ENCODE results near the gene ANKRD9. TPM values are rescaled to one million over a fixed set of nuclear protein-coding genes. Genes with fewer than 3 reads are reported as not detected.

The ANKRD9 gene
- total RNA-seq, 5 donors from 2014 or later (not counting 1 experiment from before 2014, with no cell fraction given), result 1.9 to 3.2 (median 2.4) TPM

DNA sequence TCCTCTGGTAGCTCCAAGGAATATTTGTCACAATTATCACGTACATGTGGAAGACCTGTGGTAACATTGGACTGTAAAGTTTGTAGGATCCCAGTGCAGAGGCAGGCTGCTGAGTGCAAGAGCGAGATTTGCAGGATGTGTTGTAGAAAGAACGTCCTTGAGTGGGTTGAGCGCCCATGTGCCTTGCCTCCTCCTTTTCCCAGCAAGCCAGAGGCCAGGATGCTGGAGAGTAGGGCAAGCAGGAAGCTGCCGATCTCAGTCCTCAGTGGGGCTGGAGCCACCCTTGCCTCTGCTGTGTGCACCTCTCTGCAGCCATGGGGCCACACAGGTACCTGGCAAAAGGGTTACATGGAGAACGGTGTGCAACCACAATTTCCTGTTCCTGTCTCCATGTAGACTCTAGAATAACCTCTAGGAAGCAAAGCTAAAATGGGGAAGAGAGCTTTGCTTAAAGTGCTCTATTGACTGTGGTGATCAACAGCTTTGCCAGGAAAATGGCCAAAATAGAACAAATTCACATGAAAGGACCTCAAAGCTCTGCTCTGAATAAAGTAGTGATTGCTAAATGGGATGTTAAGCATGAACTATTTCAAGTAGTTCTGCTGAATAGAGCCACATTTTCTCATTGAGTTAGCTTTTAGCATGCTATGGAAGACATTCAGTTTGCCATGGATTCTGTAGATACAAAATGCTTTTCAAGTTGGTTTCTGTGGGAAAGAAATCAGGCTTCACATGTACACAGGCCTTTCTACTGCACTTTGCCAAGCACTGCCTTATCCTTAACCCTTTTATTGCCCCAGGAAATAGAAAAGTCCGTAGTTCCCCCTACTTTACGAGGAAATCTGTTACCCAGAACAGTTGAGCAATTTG is 37.4 kb downstream of the ANKRD9 start:
- ATAC-seq (replicated peaks in 1 of 4), result no peak

DNA sequence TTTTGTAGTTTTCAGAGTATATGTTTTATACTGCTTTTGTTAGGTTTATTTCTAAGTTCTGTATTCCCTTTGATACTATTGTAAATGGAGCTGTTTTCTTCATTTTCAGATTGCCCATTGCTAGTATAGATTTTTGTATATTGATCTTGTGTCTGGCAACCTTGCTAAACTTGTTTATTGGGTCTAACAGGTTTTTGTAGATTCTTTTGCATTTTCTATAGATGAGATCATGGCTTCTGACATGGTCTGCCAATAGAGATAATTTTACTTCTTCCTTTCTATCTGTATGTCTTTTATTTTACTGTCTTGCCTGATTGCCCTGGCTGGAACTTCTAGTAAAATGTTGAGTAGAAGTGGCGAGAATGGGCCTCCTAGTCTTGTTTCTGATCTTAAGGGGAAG is 40.3 kb downstream of the ANKRD9 start:
- no peak overlapping the region for H3K4me3 Mint-ChIP-seq
- H3K4me1 Mint-ChIP-seq, result peaks cover 9 to 10% (median 9%) of the 10 kb centered on the region in 3 donors
- no peak for ATAC-seq (replicated peaks in 1 of 4)
- no CpG with 5 or more reads among the region's 1 CpG for WGBS (ENCODE audit: insufficient coverage)
- H3K27ac Mint-ChIP-seq, result no peak overlapping the region
- POLR2A ChIA-PET, result no interaction called here
- H3K27ac ChIP-seq (ENCODE audit: low read length), result no peak overlapping the region
- CTCF ChIA-PET, result no interaction called here
- H3K36me3 ChIP-seq (ENCODE audit: control insufficient read depth in 2 of 2, extremely low read depth in 1 of 2, insufficient read depth in 1 of 2, low read length in 1 of 2), result peaks cover 0 to 7% of the 10 kb centered on the region in 2 donors
- H3K9me3 Mint-ChIP-seq, result no peaks in the 10 kb centered on the region
- peaks cover 0 to 2% of the 10 kb centered on the region in 2 experiments for H3K27me3 ChIP-seq (replicated peaks in 1 of 2; ENCODE audit: control insufficient read depth in 2 of 2, extremely low read depth in 1 of 2, insufficient read depth in 2 of 2, low read length in 1 of 2)
- H3K4me1 ChIP-seq (ENCODE audit: control insufficient read depth in 1 of 2, extremely low read depth in 1 of 2, insufficient read depth in 2 of 2, low read length in 2 of 2), result peaks cover 4 to 7% of the 10 kb centered on the region in 2 experiments
- no peaks in the 10 kb centered on the region for H3K27me3 Mint-ChIP-seq
- H3K9me3 ChIP-seq, result no peaks in the 10 kb centered on the region
- peaks cover 35% of the 10 kb centered on the region for H3K36me3 Mint-ChIP-seq
- no peak for DNase-seq
- H3K4me3 ChIP-seq (ENCODE audit: control insufficient read depth in 1 of 2, extremely low read depth in 1 of 2, low read length in 1 of 2), result no peak overlapping the region

More for the DNA sequence above, 37.4 kb downstream of the ANKRD9 start:
- DNase-seq, result no peak
- POLR2A ChIA-PET, result no interaction called here
- H3K9me3 ChIP-seq, result no peaks in the 10 kb centered on the region
- H3K27ac Mint-ChIP-seq, result no peak overlapping the region
- H3K36me3 ChIP-seq (ENCODE audit: control insufficient read depth in 2 of 2, extremely low read depth in 1 of 2, insufficient read depth in 1 of 2, low read length in 1 of 2), result no peaks in the 10 kb centered on the region
- H3K4me3 ChIP-seq (ENCODE audit: control insufficient read depth in 1 of 2, extremely low read depth in 1 of 2, low read length in 1 of 2), result no peak overlapping the region
- H3K27me3 ChIP-seq (replicated peaks in 1 of 2; ENCODE audit: control insufficient read depth in 2 of 2, extremely low read depth in 1 of 2, insufficient read depth in 2 of 2, low read length in 1 of 2), result peaks cover 0 to 2% of the 10 kb centered on the region in 2 experiments
- CTCF ChIA-PET, result no interaction called here
- peaks cover 18% of the 10 kb centered on the region for H3K36me3 Mint-ChIP-seq
- peaks cover 4 to 7% of the 10 kb centered on the region in 2 experiments for H3K4me1 ChIP-seq (ENCODE audit: control insufficient read depth in 1 of 2, extremely low read depth in 1 of 2, insufficient read depth in 2 of 2, low read length in 2 of 2)
- peaks cover 9 to 10% (median 9%) of the 10 kb centered on the region in 3 donors for H3K4me1 Mint-ChIP-seq
- no peaks in the 10 kb centered on the region for H3K9me3 Mint-ChIP-seq
- 86% methylated on average over 6 of the region's 8 CpGs for WGBS (ENCODE audit: insufficient coverage)
- H3K27me3 Mint-ChIP-seq, result no peaks in the 10 kb centered on the region
- no peak overlapping the region for H3K4me3 Mint-ChIP-seq
- H3K27ac ChIP-seq (ENCODE audit: low read length), result no peak overlapping the region

DNA sequence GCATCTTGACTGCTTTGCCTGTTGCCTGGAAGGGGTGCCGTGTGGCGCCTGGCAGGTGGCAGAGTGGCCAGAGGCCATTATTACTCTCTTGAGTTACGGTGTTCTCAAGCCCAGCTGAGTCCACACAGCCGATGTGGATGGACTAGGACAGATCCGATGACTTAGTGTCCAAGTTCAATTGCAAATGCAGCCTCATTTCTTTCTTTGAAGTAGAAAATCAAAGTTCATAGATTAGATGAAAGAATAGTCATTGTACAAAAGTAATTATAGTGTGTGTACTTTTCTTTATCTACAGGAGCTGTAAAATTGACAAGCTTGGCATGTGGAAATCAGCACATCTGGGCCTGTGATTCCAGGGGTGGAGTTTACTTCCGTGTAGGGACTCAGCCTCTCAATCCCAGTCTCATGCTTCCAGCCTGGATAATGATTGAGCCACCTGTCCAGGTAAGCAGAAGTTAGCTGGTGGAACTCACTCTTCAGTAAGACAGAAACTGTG is 44.7 kb downstream of the ANKRD9 start:
- peaks cover 0 to 6% (median 5%) of the 10 kb centered on the region in 3 donors for H3K4me1 Mint-ChIP-seq
- Histone ChIP-seq H3K4me1 (ENCODE audit: control insufficient read depth in 1 of 2, extremely low read depth in 1 of 2, insufficient read depth in 2 of 2, low read length in 2 of 2) (no peaks in the 10 kb centered on the region), H3K9me3 (no peaks in the 10 kb centered on the region), H3K36me3 (ENCODE audit: control insufficient read depth in 2 of 2, extremely low read depth in 1 of 2, insufficient read depth in 1 of 2, low read length in 1 of 2) (peaks cover 0 to 7% of the 10 kb centered on the region in 2 donors), H3K27ac (ENCODE audit: low read length) (no peak overlapping the region), H3K27me3 (replicated peaks in 1 of 2; ENCODE audit: control insufficient read depth in 2 of 2, extremely low read depth in 1 of 2, insufficient read depth in 2 of 2, low read length in 1 of 2) (no peaks in the 10 kb centered on the region), H3K4me3 (ENCODE audit: control insufficient read depth in 1 of 2, extremely low read depth in 1 of 2, low read length in 1 of 2) (no peak overlapping the region)
- CTCF ChIA-PET, result no interaction called here
- peaks cover 46% of the 10 kb centered on the region for H3K36me3 Mint-ChIP-seq
- H3K27ac Mint-ChIP-seq, result no peak overlapping the region
- H3K27me3 Mint-ChIP-seq, result no peaks in the 10 kb centered on the region
- ATAC-seq (replicated peaks in 1 of 4) (no peak), DNase-seq (no peak)
- no peaks in the 10 kb centered on the region for H3K9me3 Mint-ChIP-seq
- WGBS (ENCODE audit: insufficient coverage), result 92% methylated on average over 5 of the region's 6 CpGs
- no peak overlapping the region for H3K4me3 Mint-ChIP-seq
- POLR2A ChIA-PET, result no interaction called here

- Mint-ChIP-seq H3K4me1 (peaks cover 0 to 6% (median 5%) of the 10 kb centered on the region in 3 donors), H3K36me3 (peaks cover 41% of the 10 kb centered on the region), H3K9me3 (no peaks in the 10 kb centered on the region), H3K27me3 (no peaks in the 10 kb centered on the region), H3K27ac (no peak overlapping the region), H3K4me3 (no peak overlapping the region)
- H3K27me3 ChIP-seq (replicated peaks in 1 of 2; ENCODE audit: control insufficient read depth in 2 of 2, extremely low read depth in 1 of 2, insufficient read depth in 2 of 2, low read length in 1 of 2), result no peaks in the 10 kb centered on the region
- no peak overlapping the region for H3K27ac ChIP-seq (ENCODE audit: low read length)
- peaks cover 0 to 7% of the 10 kb centered on the region in 2 donors for H3K36me3 ChIP-seq (ENCODE audit: control insufficient read depth in 2 of 2, extremely low read depth in 1 of 2, insufficient read depth in 1 of 2, low read length in 1 of 2)
- H3K9me3 ChIP-seq, result no peaks in the 10 kb centered on the region
- POLR2A ChIA-PET, result no interaction called here
- no peak overlapping the region for H3K4me3 ChIP-seq (ENCODE audit: control insufficient read depth in 1 of 2, extremely low read depth in 1 of 2, low read length in 1 of 2)
- CTCF ChIA-PET, result no interaction called here
- no peaks in the 10 kb centered on the region for H3K4me1 ChIP-seq (ENCODE audit: control insufficient read depth in 1 of 2, extremely low read depth in 1 of 2, insufficient read depth in 2 of 2, low read length in 2 of 2)
- DNase-seq (no peak), ATAC-seq (replicated peaks in 1 of 4) (no peak)
- WGBS (ENCODE audit: insufficient coverage), result 100% methylated on average over 1 of the region's 4 CpGs
These were observed 45.6 kb downstream of the ANKRD9 start for GRCh38 chr14:102464006-102464405.

GRCh38 chr14:102462391-102462790 is 47.2 kb downstream of the ANKRD9 start:
- no peaks in the 10 kb centered on the region for H3K27me3 Mint-ChIP-seq
- DNase-seq (no peak), ATAC-seq (replicated peaks in 1 of 4) (no peak)
- no peaks in the 10 kb centered on the region for H3K9me3 Mint-ChIP-seq
- Histone ChIP-seq H3K9me3 (no peaks in the 10 kb centered on the region), H3K27me3 (replicated peaks in 1 of 2; ENCODE audit: control insufficient read depth in 2 of 2, extremely low read depth in 1 of 2, insufficient read depth in 2 of 2, low read length in 1 of 2) (no peaks in the 10 kb centered on the region), H3K4me1 (ENCODE audit: control insufficient read depth in 1 of 2, extremely low read depth in 1 of 2, insufficient read depth in 2 of 2, low read length in 2 of 2) (no peaks in the 10 kb centered on the region), H3K36me3 (ENCODE audit: control insufficient read depth in 2 of 2, extremely low read depth in 1 of 2, insufficient read depth in 1 of 2, low read length in 1 of 2) (peaks cover under 1 to 7% of the 10 kb centered on the region in 2 donors), H3K4me3 (ENCODE audit: control insufficient read depth in 1 of 2, extremely low read depth in 1 of 2, low read length in 1 of 2) (no peak overlapping the region), H3K27ac (ENCODE audit: low read length) (no peak overlapping the region)
- peaks cover 0 to 6% (median 5%) of the 10 kb centered on the region in 3 donors for H3K4me1 Mint-ChIP-seq
- H3K36me3 Mint-ChIP-seq, result peaks cover 39% of the 10 kb centered on the region
- ChIA-PET CTCF (interaction anchor here in 1 of 2 donors (0.6 kb wide), 1 partner anchor 63 kb away, joined by 3 read pairs; no protein-coding TSS in a partner anchor), POLR2A (no interaction called here)
- no peak overlapping the region for H3K27ac Mint-ChIP-seq
- H3K4me3 Mint-ChIP-seq, result no peak overlapping the region
- WGBS (ENCODE audit: insufficient coverage), result 85% methylated on average over 4 of the region's 4 CpGs

GRCh38 chr14:102461490-102462338 is 47.9 kb downstream of the ANKRD9 start:
- DNase-seq, result no peak
- Histone ChIP-seq H3K4me3 (ENCODE audit: control insufficient read depth in 1 of 2, extremely low read depth in 1 of 2, low read length in 1 of 2) (no peak overlapping the region), H3K9me3 (no peaks in the 10 kb centered on the region), H3K36me3 (ENCODE audit: control insufficient read depth in 2 of 2, extremely low read depth in 1 of 2, insufficient read depth in 1 of 2, low read length in 1 of 2) (peaks cover 2 to 7% of the 10 kb centered on the region in 2 donors), H3K27ac (ENCODE audit: low read length) (no peak overlapping the region), H3K4me1 (ENCODE audit: control insufficient read depth in 1 of 2, extremely low read depth in 1 of 2, insufficient read depth in 2 of 2, low read length in 2 of 2) (no peaks in the 10 kb centered on the region), H3K27me3 (replicated peaks in 1 of 2; ENCODE audit: control insufficient read depth in 2 of 2, extremely low read depth in 1 of 2, insufficient read depth in 2 of 2, low read length in 1 of 2) (no peaks in the 10 kb centered on the region)
- peaks cover 0 to 6% (median 5%) of the 10 kb centered on the region in 3 donors for H3K4me1 Mint-ChIP-seq
- no peak overlapping the region for H3K27ac Mint-ChIP-seq
- peaks cover 35% of the 10 kb centered on the region for H3K36me3 Mint-ChIP-seq
- CTCF ChIA-PET, result interaction anchor here in 1 of 2 donors (0.6 kb wide), 1 partner anchor 63 kb away, joined by 3 read pairs; no protein-coding TSS in a partner anchor
- H3K4me3 Mint-ChIP-seq, result no peak overlapping the region
- no peaks in the 10 kb centered on the region for H3K9me3 Mint-ChIP-seq
- H3K27me3 Mint-ChIP-seq, result no peaks in the 10 kb centered on the region
- ATAC-seq (replicated peaks in 1 of 4), result no peak
- 62% methylated on average over 8 of the region's 14 CpGs for WGBS (ENCODE audit: insufficient coverage)
- POLR2A ChIA-PET, result no interaction called here

Measured in T-cell (primary cell).